MCF 10A (cell line): ENCODE measurements around the gene ZNF302. TPM values are rescaled to one million over a fixed set of nuclear protein-coding genes. Genes with fewer than 3 reads are reported as not detected.
"Not testable (repeated sequence)": the region's sequence is repeated elsewhere in the genome, so short reads cannot be mapped to it uniquely, and the experiment has no call there.

Experiments
- BruUV-seq: library from RNA; stranded (reverse); fragments of 400-500 nt; replicated peaks from 2 replicates; lab custom pipeline; 2021; lab: Mats Ljungman, UMichigan
- CTCF ChIA-PET: fragments of 300-600 bp; sonication (Branson Sonifier 250); formaldehyde crosslinking; extraction: SDS; loops from one replicate; lab custom pipeline; 2021; ENCODE audit warnings: antibody characterized with exemption, inconsistent platforms; lab: Yijun Ruan, JAX
- POLR2A ChIA-PET: fragments of 300-600, 350-650 bp; sonication (Branson Sonifier 250); formaldehyde crosslinking; extraction: SDS; loops from one replicate; lab custom pipeline; 2020; ENCODE audit warnings: antibody characterized with exemption, inconsistent platforms; lab: Yijun Ruan, JAX
- DNase-seq: peaks from one replicate; pipeline ENCODE4 v3.0.0-alpha.2; 2018; ENCODE audit not compliant: unreplicated experiment
- H3K27ac Mint-ChIP-seq: one replicate; pipeline ENCODE4 v1.8.0; 2022; ENCODE audit warnings: mild to moderate bottlenecking, low read depth, mixed read lengths; ENCODE audit not compliant: unreplicated experiment
- H3K27me3 Mint-ChIP-seq: one replicate; pipeline ENCODE4 v1.8.0; 2022; ENCODE audit warnings: mixed read lengths; ENCODE audit not compliant: insufficient read depth, unreplicated experiment
- H3K36me3 Mint-ChIP-seq: one replicate; pipeline ENCODE4 v1.8.0; 2022; ENCODE audit warnings: mild to moderate bottlenecking, moderate library complexity, mixed read lengths; ENCODE audit not compliant: insufficient read depth, unreplicated experiment
- H3K4me1 Mint-ChIP-seq: one replicate; pipeline ENCODE4 v1.8.0; 2022; ENCODE audit warnings: mixed read lengths; ENCODE audit not compliant: insufficient read depth, unreplicated experiment
- H3K4me3 Mint-ChIP-seq: one replicate; pipeline ENCODE4 v1.8.0; 2022; ENCODE audit warnings: mild to moderate bottlenecking, moderate library complexity, mixed read lengths; ENCODE audit not compliant: unreplicated experiment
- H3K9me3 Mint-ChIP-seq: one replicate; pipeline ENCODE4 v1.8.0; 2022; ENCODE audit warnings: mixed read lengths; ENCODE audit not compliant: unreplicated experiment
- intact Hi-C: fragments of 100-400 bp; cut with micrococcal nuclease; formaldehyde crosslinking; loops from 2 replicates; pipeline ENCODE4 v1.14.1; 2022
- total RNA-seq: library from RNA; stranded (reverse); gene quantifications from 2 replicates; pipeline ENCODE4 v1.2.3, GENCODE V29; 2022
- TF ChIP-seq, protein P1 (sequence below): fragments of 200-600 bp; IDR thresholded peaks from one replicate; pipeline ENCODE4 v1.8.0; 2022; ENCODE audit warnings: antibody characterized with exemption, mild to moderate bottlenecking; ENCODE audit not compliant: unreplicated experiment

ZNF302 gene
- total RNA-seq, 1 experiment from 2014 or later = 3.9 TPM

DNA sequence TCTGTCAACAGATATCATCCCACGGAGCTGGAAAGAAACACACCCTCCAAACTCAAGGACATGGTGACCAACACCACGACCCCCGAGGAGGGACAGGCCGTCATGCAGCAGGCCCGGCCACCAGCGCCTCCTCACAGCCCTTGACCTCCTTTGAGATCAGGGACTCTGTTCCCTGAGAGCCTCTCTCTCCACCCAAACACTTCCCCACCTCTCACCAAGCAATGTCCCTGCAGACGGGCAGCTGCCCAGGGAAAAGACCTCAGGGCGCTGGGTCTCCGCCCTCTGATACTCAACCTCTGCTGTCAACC, 10.6 kb upstream of the ZNF302 start:
- no peak overlapping the region for H3K27ac Mint-ChIP-seq
- DNase-seq = no peak
- no peaks in the 10 kb centered on the region for H3K27me3 Mint-ChIP-seq
- H3K36me3 Mint-ChIP-seq = no peaks in the 10 kb centered on the region
- peaks cover 8% of the 10 kb centered on the region for H3K9me3 Mint-ChIP-seq
- intact Hi-C loops = no loop called here
- no peak overlapping the region for H3K4me3 Mint-ChIP-seq
- TF ChIP-seq, protein P1, sequence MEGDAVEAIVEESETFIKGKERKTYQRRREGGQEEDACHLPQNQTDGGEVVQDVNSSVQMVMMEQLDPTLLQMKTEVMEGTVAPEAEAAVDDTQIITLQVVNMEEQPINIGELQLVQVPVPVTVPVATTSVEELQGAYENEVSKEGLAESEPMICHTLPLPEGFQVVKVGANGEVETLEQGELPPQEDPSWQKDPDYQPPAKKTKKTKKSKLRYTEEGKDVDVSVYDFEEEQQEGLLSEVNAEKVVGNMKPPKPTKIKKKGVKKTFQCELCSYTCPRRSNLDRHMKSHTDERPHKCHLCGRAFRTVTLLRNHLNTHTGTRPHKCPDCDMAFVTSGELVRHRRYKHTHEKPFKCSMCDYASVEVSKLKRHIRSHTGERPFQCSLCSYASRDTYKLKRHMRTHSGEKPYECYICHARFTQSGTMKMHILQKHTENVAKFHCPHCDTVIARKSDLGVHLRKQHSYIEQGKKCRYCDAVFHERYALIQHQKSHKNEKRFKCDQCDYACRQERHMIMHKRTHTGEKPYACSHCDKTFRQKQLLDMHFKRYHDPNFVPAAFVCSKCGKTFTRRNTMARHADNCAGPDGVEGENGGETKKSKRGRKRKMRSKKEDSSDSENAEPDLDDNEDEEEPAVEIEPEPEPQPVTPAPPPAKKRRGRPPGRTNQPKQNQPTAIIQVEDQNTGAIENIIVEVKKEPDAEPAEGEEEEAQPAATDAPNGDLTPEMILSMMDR = no peak
- no peaks in the 10 kb centered on the region for H3K4me1 Mint-ChIP-seq
- ChIA-PET POLR2A (no interaction called here), CTCF (no interaction called here)
- BruUV-seq = no TSS peak

DNA sequence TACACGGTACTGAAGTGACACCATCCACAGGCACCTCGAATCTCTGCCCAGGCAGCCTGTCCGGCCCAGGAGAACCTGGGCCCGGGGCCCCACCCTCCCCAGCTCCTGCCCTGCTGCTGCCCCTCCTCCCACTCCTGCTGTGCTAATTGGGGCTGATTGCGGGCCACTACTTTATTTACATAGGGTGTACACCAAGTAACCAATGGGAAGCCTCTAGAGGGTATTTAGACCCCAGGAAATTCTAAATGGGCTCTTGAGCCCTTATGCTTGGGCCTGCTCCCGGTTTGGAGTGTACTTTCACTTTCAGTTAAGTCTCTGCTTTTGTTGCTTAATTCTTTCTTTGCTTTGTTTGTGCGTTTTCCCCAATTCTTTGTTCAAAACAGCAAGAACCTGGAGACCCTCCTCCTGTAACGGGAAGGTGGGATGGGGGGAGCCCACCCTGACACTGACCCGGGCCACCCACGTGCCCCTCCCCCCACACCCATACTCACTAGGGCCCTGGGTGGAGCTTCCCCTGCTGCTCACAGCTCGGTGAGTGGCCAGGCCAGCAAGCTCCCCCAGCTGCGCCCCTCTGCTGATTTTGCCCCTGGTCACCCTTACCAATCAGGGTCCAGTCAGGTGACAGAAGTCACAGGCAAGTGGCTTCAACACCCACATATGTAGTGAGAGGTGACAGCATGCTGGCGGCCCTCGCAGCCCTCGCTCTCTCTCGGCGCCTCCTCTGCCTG, 10.0 kb upstream of the ZNF302 start:
- POLR2A ChIA-PET = no interaction called here
- CTCF ChIA-PET = interaction anchor here (0.6 kb wide), 1 partner anchor 110 kb away, joined by 3 read pairs; no protein-coding TSS in a partner anchor
- H3K4me3 Mint-ChIP-seq = peak overlapping the region; percentile 43
- no peaks in the 10 kb centered on the region for H3K36me3 Mint-ChIP-seq
- intact Hi-C loops = no loop called here
- H3K27ac Mint-ChIP-seq = no peak overlapping the region
- H3K27me3 Mint-ChIP-seq = no peaks in the 10 kb centered on the region
- DNase-seq = peak; percentile 14
- no TSS peak for BruUV-seq
- peaks cover 14% of the 10 kb centered on the region for H3K9me3 Mint-ChIP-seq
- TF ChIP-seq, protein P1 = no peak
- H3K4me1 Mint-ChIP-seq = no peaks in the 10 kb centered on the region

DNA sequence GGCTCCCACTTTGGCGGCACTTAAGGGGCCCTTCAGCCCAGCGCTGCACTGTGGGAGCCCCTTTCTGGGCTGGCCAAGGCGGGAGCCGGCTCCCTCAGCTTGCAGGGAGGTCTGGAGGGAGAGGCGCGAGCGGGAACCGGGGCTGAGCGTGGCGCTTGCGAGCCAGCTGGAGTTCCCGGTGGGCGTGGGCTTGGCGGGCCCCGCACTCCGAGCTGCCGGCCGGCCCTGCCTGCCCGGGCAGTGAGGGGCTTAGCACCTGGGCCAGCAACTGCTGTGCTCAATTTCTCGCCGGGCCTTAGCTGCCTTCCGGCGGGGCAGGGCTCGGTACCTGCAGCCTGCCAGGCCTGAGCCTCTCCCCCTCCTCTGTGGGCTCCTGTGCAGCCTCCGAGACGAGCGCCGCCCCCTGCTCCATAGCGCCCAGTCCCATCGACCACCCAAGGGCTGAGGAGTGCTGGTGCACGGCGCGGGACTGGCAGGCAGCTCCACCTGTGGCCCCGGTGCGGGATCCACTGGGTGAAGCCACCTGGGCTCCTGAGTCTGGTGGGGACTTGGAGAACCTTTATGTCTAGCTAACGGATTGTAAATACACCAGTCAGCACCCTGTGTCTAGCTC, 9.3 kb upstream of the ZNF302 start:
- intact Hi-C loops, H3K27me3 Mint-ChIP-seq, POLR2A ChIA-PET, BruUV-seq, H3K4me1 Mint-ChIP-seq, H3K4me3 Mint-ChIP-seq, H3K36me3 Mint-ChIP-seq, H3K27ac Mint-ChIP-seq, DNase-seq: not testable (repeated sequence)
- CTCF ChIA-PET = interaction anchor here (0.6 kb wide), 1 partner anchor 111 kb away, joined by 3 read pairs; no protein-coding TSS in a partner anchor
- peaks cover 21% of the 10 kb centered on the region for H3K9me3 Mint-ChIP-seq

DNA sequence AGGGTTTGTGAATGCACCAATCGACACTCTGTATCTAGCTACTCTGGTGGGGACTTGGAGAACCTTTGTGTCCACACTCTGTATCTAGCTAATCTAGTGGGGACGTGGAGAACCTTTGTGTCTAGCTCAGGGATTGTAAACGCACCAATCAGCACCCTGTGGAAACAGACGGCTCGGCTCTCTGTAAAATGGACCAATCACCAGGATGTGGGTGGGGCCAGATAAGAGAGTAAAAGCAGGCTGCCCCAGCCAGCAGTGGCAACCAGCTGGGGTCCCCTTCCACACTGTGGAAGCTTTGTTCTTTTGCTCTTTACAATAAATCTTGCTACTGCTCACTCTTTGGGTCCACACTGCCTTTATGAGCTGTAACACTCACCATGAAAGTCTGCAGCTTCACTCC, 8.8 kb upstream of the ZNF302 start:
- intact Hi-C loops, DNase-seq, H3K27me3 Mint-ChIP-seq, H3K4me3 Mint-ChIP-seq, H3K27ac Mint-ChIP-seq, H3K4me1 Mint-ChIP-seq, BruUV-seq, POLR2A ChIA-PET, CTCF ChIA-PET, H3K36me3 Mint-ChIP-seq: not testable (repeated sequence)
- H3K9me3 Mint-ChIP-seq = peaks cover 22% of the 10 kb centered on the region

DNA sequence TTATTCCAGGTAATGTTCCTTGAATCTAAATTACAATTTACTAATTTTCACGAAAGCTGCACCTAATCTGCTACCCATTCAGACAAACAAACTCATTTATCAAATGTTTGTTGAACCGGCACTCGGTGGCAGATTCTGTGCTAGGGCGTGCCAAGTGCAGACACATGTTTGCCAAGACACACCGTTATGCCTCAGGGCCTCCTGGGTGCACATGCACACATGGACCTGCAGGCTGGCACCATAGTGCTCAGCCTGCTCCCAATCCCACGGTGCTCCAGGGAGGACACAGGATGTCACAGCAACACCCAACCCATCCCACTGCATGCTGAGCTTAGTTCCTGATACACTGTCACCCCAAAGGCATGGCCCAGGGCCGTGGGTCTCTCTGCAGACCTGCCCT, 8.2 kb upstream of the ZNF302 start:
- no TSS peak for BruUV-seq
- TF ChIP-seq, protein P1 = no peak
- ChIA-PET CTCF (interaction anchor here (0.7 kb wide), 1 partner anchor 573 kb away, joined by 3 read pairs; no protein-coding TSS in a partner anchor), POLR2A (no interaction called here)
- Mint-ChIP-seq H3K9me3 (peaks cover 22% of the 10 kb centered on the region), H3K27me3 (no peaks in the 10 kb centered on the region), H3K4me1 (no peaks in the 10 kb centered on the region), H3K4me3 (no peak overlapping the region), H3K36me3 (no peaks in the 10 kb centered on the region), H3K27ac (no peak overlapping the region)
- no peak for DNase-seq
- intact Hi-C loops = no loop called here
